ENCODE measurements around the gene MBTPS2. TPM values are rescaled to one million over a fixed set of nuclear protein-coding genes. Genes with fewer than 3 reads are reported as not detected.
"Not testable (repeated sequence)": the region's sequence is repeated elsewhere in the genome, so short reads cannot be mapped to it uniquely, and the experiment has no call there.

Gene MBTPS2
- total RNA-seq (2014; rRNA removed; shearing (Covaris generic)), result 5.2 and 5.5 TPM in 2 replicates

GRCh38 chrX:21839334-21840192 lies at the start of gene MBTPS2:
TSS of gene MBTPS2 (plus strand) at chrX:21839617. CDS start at chrX:21839735, 118 bp downstream.
- DNase-seq (ENCODE audit: low read depth), result peak; percentile 84

- peak; percentile 78 for DNase-seq (ENCODE audit: low read depth)
Measured at GRCh38 chrX:21798677-21799219, 40.7 kb upstream of the MBTPS2 start.

GRCh38 chrX:21799767-21800166 lies 39.6 kb upstream of the MBTPS2 start:
- DNase-seq (ENCODE audit: low read depth), result no peak

GRCh38 chrX:21800344-21800770 lies 39.1 kb upstream of the MBTPS2 start:
- peak; percentile 3 for DNase-seq (ENCODE audit: low read depth)

GRCh38 chrX:21802054-21802670 lies 37.3 kb upstream of the MBTPS2 start:
- no peak for DNase-seq (ENCODE audit: low read depth)

GRCh38 chrX:21802839-21803238 lies 36.6 kb upstream of the MBTPS2 start:
- DNase-seq (ENCODE audit: low read depth), result no peak

GRCh38 chrX:21806691-21807090 lies 32.7 kb upstream of the MBTPS2 start:
- DNase-seq (ENCODE audit: low read depth), result peak; percentile 19

GRCh38 chrX:21811832-21812231 lies 27.6 kb upstream of the MBTPS2 start:
- DNase-seq (ENCODE audit: low read depth), result no peak

GRCh38 chrX:21812628-21813027 lies 26.8 kb upstream of the MBTPS2 start:
- no peak for DNase-seq (ENCODE audit: low read depth)

GRCh38 chrX:21813612-21814368 lies 25.6 kb upstream of the MBTPS2 start:
- no peak for DNase-seq (ENCODE audit: low read depth)

- no peak for DNase-seq (ENCODE audit: low read depth)
Measured at GRCh38 chrX:21816136-21816535, 23.3 kb upstream of the MBTPS2 start.

- not testable (repeated sequence) for DNase-seq (ENCODE audit: low read depth)
Measured at GRCh38 chrX:21820170-21820569, 19.2 kb upstream of the MBTPS2 start.

GRCh38 chrX:21821875-21822274 lies 17.5 kb upstream of the MBTPS2 start:
- DNase-seq (ENCODE audit: low read depth), result no peak

- DNase-seq (ENCODE audit: low read depth), result no peak
Measured at GRCh38 chrX:21831496-21831895, 7.9 kb upstream of the MBTPS2 start.

GRCh38 chrX:21837056-21837455 lies 2.4 kb upstream of the MBTPS2 start:
- no peak for DNase-seq (ENCODE audit: low read depth)

- no peak for DNase-seq (ENCODE audit: low read depth)
Measured at GRCh38 chrX:21838937-21839333, 482 bp upstream of the MBTPS2 start.

GRCh38 chrX:21840193-21840545 lies 752 bp downstream of the MBTPS2 start:
- no peak for DNase-seq (ENCODE audit: low read depth)

- DNase-seq (ENCODE audit: low read depth), result no peak
Measured at GRCh38 chrX:21843179-21843578, 3.8 kb downstream of the MBTPS2 start.

GRCh38 chrX:21845096-21845495 lies 5.7 kb downstream of the MBTPS2 start:
- no peak for DNase-seq (ENCODE audit: low read depth)

GRCh38 chrX:21847342-21847741 lies 7.9 kb downstream of the MBTPS2 start:
- no peak for DNase-seq (ENCODE audit: low read depth)

GRCh38 chrX:21853578-21853977 lies 14.2 kb downstream of the MBTPS2 start:
- no peak for DNase-seq (ENCODE audit: low read depth)

GRCh38 chrX:21855937-21856415 lies 16.6 kb downstream of the MBTPS2 start, which contains the start of gene YY2:
TSS of gene YY2 (plus strand) at chrX:21855987. CDS start at chrX:21856485, 498 bp downstream.
- no peak for DNase-seq (ENCODE audit: low read depth)
